GM12892 (cell line): ENCODE results near the gene CPXM2.

Experiments
- POLR2AphosphoS5 ChIP-seq: IDR thresholded peaks from 2 replicates; pipeline ENCODE4 v1.6.1; 2011; ENCODE audit warnings: low read depth, low read length, control low read depth
- TAF1 ChIP-seq: IDR thresholded peaks from 2 replicates; pipeline ENCODE4 v1.6.1; 2011; ENCODE audit warnings: low read depth, mild to moderate bottlenecking, control low read depth, low read length, borderline replicate concordance

- TF ChIP-seq TAF1 (no peak), POLR2AphosphoS5 (no peak)
Measured at GRCh38 chr10:123772645-123773508, 118.7 kb downstream of the CPXM2 start.
